HG02885 (cell line): ENCODE results near the gene LMNB1.
"Not testable (repeated sequence)": the region's sequence is repeated elsewhere in the genome, so short reads cannot be mapped to it uniquely, and the experiment has no call there.

Experiments used
- ATAC-seq: cut with Tn5 transposase; IDR thresholded peaks from one replicate; pipeline ENCODE4 v1.9.1; 2021; ENCODE audit warnings: mild to moderate bottlenecking; ENCODE audit not compliant: unreplicated experiment, poor library complexity

The LMNB1 gene

DNA sequence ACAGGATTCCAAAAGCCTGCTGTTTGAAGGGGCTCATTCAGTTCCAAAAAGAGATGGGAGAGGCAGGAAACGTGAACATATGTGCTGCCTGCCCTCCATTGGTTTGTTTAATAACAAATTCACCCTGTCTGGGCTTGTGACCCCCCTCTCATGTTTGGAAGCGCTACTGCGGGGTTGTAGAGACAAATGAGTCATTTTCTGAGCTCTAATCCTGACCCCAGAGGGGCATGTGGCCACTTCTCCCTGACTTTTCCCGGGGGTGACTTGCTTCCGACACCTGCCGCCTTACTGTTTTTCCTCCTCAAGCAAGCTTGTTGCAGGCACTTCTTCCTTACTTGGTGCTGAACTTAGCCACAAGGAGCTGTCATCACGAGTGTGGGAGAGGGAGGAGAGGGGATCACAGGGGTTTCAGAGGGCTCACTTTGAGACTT is 75.9 kb downstream of the LMNB1 start:
- ATAC-seq: no peak

DNA sequence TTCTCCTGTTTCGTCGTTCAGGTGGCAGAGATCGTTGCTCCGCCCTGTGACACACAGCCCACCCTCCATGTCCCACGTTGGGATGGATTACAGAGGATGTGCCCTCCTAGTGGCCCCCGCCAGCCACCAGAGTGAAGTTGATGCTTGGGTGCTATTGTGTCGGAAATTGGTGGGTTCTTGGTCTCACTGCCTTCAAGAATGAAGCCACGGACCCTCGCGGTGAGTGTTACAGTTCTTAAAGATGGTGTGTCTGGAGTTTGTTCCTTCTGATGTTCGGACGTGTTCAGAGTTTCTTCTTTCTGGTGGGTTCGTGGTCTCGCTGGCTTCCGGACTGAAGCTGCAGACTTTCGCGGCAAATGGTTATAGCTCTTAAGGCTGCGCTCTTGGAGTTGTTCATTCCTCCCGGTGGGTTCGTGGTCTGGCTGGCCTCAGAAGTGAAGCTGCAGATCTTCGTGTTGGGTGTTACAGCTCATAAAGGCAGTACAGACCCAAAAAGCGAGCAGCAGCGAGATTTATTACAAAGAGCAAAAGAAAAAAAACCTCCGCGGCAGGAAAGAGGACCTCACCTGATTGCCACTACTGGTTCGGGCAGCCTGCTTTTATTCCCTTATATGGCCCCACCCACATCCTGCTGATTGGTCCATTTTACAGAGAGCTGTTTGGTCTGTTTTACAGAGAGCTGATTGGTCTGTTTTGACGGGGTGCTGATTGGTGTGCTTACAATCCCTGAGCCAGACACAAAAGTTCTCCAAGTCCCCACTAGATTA is 76.8 kb downstream of the LMNB1 start:
- ATAC-seq: not testable (repeated sequence)

DNA sequence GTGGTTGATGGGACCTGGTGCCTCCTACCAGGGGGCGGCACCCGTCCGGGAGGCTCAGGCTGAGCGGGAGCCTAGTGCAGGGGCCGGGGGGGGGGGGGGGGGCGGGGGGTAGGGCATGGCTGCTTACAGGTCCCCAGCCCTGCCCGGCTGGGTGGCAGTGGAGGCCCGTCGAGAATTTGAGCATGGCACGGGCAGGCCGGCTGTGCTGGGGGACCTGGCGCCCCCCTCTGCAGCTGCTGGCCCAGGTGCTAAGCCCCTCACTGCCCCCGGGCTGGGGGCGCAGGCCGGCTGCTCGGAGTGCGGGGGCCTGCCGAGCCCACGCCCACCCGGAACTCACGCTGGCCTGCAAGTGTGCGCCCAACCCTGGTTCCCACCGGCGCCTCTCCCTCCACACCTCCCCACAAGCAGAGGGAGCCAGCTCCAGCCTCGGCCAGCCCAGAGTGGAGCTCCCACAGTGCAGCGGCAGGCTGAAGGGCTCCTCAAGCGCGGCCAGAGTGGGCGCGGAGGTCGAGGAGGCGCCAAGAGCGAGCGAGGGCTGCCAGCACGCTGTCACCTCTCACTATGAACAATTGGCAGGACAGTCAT is 77.7 kb downstream of the LMNB1 start:
- ATAC-seq: no peak

DNA sequence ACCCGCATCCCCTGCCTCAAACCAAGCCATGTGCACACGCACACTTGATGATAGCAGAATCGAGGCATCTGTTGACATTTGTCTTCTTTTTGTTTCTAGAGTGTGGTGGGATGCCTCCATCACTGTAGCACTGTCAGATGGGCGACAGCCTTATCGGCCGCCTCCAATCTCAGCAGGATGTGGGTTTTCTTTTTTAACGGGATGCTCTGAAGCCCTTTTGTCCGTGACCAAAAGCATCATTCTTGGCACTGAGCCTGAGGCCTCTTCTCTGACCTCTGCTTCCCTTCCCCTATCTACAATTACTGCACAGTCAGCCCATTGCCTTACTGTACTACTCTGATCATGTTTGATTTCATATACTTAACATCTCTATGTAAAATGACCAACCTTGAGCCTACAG is 78.3 kb downstream of the LMNB1 start:
- no peak for ATAC-seq

DNA sequence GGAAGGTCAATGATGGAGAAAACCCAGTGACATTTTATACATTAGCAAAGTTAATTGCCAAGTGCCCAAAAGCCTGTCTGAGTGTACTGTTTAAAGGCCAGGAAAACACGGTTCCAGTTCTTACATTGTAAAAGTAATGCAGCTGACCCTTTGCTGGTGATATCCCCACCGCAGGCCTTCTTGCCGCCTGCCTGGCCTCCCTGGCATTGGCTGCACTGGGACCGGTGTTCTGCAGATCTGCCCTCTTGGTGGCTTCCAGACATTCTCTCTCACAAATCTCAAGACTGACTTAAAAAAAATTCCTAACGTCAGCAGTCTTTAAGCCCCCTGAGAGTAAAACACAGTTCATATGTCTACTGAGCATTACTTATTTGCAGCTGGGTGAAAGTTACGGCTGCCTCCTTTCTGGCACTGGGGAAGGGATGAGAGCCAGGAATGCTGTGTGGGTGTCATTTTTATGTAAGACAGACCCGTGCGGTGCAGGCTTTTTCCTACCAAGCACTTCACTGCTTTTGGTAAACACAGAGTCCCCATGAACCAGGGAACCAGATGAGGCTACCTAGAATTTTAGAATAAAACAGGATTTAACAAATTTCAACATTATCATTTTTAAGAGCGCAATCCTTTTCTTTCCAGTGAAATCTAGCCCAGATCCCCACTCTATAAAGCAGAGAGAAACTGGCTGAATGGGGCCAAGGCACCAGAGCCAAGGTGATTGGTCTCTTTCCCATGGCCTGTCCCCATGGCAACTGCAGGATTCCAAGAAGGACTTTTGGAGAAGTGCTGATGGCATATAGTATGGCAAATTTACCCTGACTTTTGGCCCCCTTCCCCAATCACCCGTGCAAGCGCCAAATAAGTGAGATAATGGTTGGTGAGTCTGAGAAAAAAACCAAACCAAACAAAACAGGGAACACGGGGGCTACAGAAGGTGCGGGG is 80.8 kb downstream of the LMNB1 start:
- no peak for ATAC-seq

DNA sequence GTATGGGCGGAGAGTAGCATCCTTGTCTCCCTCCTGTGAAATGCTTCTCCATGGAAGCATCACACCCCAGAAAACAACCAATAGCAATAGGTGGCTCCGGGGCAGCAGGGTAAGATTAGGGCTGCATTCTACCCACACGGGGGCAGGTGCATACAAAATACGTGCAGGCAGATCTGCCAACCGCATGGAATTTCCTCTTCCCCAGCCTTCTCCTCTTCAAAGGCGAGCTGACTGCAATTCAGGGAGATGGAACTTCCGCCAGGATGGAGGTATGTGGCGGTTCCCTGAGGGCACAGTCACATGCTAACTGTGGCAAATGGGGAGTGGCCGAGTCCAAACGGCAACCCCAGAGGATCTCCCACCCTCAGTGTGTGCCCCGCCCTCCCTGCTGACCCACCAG is 81.5 kb downstream of the LMNB1 start:
- no peak for ATAC-seq

DNA sequence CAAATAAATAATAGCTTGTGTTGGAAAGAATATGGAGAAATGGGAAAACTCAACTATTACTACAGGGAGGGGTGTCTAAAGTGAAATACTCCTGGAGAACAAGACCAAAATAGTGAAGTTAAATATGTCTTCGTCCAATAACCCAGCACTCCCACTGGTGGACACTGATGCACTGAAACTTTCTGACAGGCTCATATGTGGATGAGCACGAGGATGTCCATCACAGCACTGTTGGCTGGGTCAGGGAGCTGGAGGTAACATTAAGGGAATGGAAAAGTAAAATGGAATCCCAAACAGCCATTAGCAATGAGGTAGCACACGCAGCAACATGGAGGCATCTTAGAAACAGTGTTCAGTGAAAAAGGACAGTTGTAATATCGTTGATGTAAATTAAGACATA is 86.5 kb downstream of the LMNB1 start:
- no peak for ATAC-seq

DNA sequence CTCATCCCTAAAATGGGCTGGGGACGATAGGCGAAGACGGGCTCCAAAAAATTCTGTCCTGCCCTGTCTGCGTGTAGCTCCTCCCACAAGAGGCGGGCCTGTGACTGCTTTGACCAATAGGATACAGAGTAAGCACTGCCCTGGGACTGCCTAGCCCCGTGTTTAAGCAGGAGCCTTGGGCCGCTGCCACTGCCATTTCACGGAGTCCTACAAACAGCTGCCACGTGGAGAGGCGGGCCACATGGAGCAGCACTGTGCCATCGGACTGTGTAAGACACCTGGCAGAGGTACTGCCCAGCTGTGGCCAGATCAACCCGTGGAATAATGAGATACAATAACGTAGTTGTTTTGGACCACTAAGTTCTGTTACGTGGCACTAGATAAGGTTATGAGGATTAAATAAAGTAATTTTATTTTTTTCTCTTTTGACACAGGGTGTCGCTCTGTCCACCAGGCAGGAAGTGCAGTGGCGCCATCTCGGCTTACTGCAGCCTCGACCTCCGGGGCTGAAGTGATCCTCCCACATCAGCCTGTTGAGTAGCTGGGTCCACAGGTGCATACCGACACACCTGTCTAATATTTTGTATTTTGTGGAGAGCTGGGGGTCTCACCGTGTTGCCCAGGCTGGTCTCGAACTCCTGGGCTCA is 87.2 kb downstream of the LMNB1 start:
- no peak for ATAC-seq

DNA sequence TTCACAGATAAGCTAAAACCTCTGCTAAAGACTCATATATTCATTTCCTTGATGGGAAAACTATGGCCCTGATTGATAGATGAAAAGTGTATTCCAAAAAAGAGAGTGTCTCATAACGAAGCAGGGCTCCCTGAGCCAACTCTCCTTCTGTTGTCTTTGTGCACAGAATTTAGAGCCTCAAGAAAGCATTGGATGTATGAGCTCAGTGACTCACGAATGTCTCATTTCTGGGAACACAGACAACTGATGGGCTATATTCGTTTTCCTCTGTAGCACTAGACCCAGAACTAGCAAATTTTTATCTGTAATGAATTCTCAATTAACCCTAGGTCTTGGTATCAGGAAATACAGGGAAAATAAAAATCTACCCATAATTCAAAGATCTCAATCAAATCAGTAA is 88.4 kb downstream of the LMNB1 start:
- no peak for ATAC-seq

DNA sequence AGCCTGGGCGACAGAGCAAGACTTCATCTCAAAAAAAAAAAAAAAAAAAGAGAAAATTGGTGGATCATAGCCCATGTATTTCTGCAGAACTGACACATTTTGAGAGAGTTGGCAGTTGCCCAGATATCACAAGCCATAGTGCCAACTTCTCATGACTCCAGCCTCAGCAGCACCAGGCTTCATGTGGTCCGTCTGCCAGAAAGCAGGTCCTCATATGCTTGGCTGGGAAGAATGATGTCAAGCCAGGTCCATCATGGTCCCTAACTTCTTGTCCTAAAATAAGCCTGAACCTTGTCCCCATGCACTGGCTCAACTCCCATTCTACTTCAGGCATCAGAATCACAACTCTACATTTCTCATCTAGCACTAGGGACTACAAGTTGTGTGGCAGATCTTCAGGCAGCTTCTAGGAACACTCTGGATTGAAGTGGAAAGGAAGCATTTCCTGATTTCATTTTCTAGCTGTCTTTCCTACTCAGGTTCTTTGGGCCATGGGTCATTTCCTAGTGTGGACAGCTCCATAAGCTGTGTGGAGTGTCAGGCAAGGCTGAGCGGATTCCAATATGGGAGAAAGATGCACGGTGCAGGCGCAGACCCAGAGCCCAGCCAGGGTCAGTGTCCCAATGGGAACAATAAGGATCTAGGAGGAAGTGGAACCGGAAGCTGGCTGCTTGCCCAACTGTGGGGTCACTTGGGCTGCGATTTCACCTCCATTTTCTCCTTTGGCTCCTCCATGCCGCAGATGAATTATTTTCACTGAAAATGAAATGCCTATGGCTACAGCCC is 90.1 kb downstream of the LMNB1 start:
- ATAC-seq: no peak

DNA sequence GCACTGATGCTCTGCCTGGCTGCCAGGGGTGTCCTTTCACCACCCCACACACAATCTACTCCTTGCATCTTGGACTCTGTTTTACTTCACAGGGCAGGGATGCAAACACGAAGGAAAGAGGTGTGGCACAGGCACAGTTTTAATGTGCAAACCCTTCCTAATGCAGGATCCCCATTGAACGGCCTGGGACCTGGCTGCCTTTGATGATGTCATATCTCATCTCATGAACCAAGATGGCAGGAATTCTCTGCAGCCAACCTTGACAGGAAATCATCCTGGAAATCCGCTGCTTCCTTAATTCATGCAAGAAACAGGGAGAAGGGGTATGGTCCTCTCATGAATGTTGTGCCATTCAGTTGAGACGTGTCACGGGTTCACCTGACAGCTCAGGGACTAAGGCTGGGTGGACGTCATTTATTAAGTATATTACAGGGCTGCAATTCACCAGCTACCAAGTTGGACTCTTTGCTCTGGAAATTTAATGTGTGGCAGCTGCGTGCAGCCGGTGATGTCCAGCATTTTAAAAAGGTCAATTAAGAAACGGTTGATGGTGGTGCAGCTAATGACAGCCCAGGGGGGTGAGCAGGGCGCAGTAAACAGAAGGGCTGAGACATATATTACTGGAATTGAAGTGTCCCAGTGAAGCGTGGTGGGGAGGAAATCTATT is 91.5 kb downstream of the LMNB1 start:
- no peak for ATAC-seq

DNA sequence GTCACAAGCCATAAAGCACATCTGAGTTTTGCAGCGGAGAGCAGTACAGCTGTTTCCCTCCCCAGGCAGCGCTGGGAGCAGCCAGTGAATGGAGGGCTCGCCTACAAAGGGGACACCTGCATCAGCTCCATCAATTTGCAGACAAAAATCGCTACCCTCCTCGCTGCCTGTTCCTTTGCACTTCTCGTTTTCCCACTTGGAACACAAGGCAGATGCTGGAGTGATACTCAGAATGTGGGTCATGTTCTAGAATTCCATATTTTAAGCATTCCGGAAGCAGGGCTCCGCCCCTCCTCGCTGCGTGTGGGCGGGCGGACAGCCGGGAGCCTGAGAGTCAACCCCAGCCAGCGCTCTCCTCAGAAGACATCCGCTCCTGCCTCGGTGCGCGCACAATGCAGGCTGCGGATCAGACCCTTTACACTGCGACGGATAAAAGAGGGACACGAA is 92.1 kb downstream of the LMNB1 start:
- no peak for ATAC-seq

DNA sequence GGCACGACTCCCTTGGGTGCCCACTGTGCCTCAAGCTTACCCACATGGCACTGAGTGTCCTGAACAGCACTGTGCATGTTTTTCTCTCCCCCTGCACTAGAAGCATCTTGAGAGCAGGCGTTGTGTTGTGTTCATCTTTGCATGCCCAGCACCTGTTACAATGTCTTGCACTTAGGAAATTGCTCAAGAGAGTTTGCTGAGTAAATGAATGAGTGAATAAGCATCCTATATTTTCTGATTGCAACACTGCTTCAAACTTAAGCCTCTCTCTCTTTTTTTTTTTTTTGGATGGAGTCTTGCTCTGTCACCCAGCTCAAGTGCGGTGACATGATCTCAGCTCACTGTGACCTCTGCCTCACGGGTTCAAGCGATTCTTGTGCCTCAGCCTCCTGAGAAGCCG is 94.5 kb downstream of the LMNB1 start:
- ATAC-seq: no peak

DNA sequence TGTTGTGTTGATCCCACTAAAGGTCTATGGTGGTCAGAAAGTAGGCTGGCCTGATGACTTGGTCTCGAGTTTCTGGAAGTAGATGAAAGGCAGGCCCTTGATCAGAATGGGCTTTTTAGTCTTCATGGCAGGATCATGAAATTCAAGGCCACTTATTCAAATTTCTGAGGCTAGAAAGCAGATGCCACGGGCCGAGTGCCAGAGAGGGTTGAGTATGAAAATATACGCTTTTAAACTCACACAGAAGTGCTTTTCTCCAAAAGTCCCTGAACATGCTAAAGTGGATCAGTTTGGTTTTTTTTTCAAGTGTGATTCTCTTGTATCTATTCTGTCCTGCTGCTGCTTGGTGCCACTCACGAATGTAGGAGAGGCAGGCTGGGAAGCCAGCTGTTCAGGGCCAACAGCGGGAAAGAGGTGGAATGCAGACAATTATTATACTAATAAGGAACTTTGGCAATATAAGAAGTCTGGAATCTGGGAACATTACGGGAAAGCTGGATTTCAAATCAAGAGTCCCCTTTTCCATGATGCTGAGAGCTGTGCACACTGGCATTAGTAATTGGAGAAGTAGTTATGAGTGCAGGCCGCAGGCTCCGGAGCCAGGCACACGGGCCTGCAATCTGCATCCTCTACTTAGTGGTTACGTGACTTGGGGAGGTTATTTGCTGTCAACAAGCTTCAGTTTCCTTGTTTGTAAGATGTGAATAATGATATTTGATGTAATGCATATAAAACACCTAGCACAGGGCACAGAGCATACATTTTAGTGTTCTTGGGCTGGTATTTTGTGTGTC is 95.8 kb downstream of the LMNB1 start:
- no peak for ATAC-seq

DNA sequence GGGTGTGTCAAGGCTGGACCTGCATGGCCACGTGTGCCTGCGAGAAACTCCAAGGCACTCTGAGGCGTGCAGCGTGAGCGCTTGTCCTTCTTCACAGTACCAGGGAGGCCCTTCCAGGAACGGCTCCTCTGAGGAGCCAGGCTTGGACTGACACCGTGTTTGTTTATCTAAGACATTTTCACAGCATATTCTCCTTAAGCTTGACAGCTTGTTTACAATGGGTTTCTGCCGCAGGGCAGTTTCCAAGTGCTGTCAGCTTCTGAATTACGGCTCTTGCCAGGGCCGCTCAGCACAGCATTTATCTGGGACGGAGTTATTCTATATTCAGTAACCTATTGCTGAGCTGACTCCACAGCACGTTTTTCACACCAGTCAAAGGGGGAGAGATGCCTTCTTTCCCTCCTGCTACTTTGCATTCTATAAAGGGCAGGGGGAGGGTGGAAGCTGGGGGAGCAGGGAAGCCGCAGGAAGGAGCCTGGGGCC is 98.4 kb downstream of the LMNB1 start:
- ATAC-seq: no peak

DNA sequence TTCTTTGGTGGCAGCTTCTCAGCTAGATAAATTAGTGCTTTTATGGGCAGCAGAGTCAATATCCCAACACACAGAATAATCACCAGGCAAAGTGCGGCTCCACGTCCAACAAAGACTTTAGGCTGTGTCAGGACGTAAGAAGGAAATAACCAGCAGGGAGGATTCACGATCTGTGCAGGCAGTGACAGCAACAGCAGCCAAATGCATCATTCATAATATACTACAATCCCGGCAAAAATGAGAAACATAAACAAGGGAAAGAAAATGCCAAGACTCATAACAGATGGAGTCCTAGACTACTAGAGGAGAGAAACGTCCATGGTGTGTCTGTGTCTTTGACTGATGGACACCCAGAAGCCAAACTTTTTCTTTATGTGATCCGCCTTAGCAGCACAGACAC is 100.7 kb downstream of the LMNB1 start:
- ATAC-seq: no peak

DNA sequence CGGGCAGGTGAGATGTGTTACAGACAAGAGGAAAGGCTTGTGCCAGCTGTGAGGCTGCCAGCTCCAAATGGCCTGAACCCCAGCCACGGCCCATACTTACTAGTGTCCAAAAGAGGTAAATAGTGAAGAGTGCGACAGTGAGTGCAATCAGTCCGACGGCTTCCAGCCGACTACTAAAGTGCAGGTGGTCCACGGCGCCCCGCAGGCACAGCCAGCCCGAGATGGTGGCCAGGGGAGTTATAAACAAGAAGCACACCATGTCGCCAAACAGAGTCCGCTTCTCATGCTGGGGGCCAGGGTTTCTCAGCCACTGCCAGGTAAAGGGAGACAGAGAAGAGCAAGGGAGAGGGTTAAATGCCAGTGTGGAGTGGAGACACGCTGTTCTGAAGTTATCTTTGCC is 101.1 kb downstream of the LMNB1 start:
- no peak for ATAC-seq

DNA sequence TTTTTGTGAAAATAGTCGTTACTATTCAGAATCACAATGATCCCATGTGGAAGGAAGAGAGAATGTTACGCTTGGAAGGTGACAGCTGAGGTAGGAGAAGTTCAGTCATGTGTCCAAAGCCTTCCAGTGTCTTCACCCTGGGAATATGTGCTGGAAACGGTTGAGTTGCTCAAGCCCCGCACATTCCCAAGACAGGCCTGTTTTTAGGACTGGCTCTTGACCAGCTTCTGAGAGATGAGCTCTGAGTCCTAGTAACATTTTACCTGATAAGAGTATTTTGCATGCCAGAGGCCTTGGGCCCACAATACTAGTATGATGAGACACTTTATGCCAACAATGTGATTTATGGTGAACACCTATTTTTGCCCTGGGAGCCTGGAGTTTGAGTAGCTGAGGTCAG is 101.7 kb downstream of the LMNB1 start:
- ATAC-seq: no peak
